NT2/D1 (cell line): ENCODE data around the gene MX2.

Experiments
- YY1 ChIP-seq: IDR thresholded peaks from 2 replicates; pipeline ENCODE4 v1.6.1; 2011; ENCODE audit not compliant: insufficient read length, insufficient read depth
- ZNF274 ChIP-seq: IDR thresholded peaks from 2 replicates; pipeline ENCODE4 v1.6.1; 2011; ENCODE audit warnings: mild to moderate bottlenecking, low read depth, low read length

DNA sequence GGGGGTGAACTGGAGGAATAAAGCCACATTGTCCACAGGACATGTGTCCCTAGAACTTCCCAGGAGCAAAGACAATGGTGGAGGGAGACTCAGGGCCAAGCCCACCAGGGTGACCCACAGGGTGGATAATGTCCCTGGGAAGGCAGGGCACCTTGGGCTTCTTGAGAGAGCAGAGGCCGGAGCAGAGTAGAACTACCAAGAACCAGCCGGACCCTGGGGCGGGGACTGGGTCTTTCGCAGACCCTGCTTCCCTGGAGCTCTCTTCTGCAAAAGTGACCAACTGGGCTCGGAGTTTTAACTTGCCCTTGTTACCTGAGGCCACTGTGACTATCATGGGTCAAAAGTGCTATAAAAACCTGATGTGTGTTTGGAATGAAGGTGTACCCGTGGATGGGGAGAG is 46.1 kb upstream of the MX2 start:
- TF ChIP-seq ZNF274 (no peak), YY1 (no peak)
